IMR-90 (cell line): ENCODE results near the gene HOGA1.

Source experiments
- BHLHE40 ChIP-seq: fragments of 150-350 bp; IDR thresholded peaks from 2 replicates; pipeline ENCODE4 v1.6.1; 2016; ENCODE audit warnings: mild to moderate bottlenecking, low read depth, low read length
- CEBPB ChIP-seq: IDR thresholded peaks from 2 replicates; pipeline ENCODE4 v1.6.1; 2012; ENCODE audit warnings: low read depth, low read length, improper control_type of control experiment
- CHD1 ChIP-seq: IDR thresholded peaks from 2 replicates; pipeline ENCODE4 v1.6.1; 2012; ENCODE audit warnings: low read depth, low read length, improper control_type of control experiment
- ELK1 ChIP-seq: fragments of 150-350 bp; IDR thresholded peaks from 2 replicates; pipeline ENCODE4 v1.6.1; 2016; ENCODE audit warnings: low read depth, mild to moderate bottlenecking, low read length, moderate library complexity, borderline replicate concordance
- FOS ChIP-seq: fragments of 150-350 bp; IDR thresholded peaks from 2 replicates; pipeline ENCODE4 v1.6.1; 2016; ENCODE audit warnings: low read depth, low read length
- MAFK ChIP-seq: IDR thresholded peaks from 2 replicates; pipeline ENCODE4 v1.6.1; 2012; ENCODE audit warnings: low read depth, low read length, improper control_type of control experiment
- MAZ ChIP-seq: IDR thresholded peaks from 2 replicates; pipeline ENCODE4 v1.6.1; 2012; ENCODE audit warnings: low read depth, mild to moderate bottlenecking, low read length, improper control_type of control experiment, moderate library complexity, borderline replicate concordance
- MXI1 ChIP-seq: IDR thresholded peaks from 2 replicates; pipeline ENCODE4 v1.6.1; 2012; ENCODE audit warnings: low read depth, mild to moderate bottlenecking, low read length, moderate library complexity, borderline replicate concordance
- POLR2A ChIP-seq: IDR thresholded peaks from 2 replicates; pipeline ENCODE4 v1.6.1; 2012; ENCODE audit warnings: mild to moderate bottlenecking, low read depth, low read length
- RAD21 ChIP-seq: IDR thresholded peaks from 2 replicates; pipeline ENCODE4 v1.6.1; 2012; ENCODE audit warnings: low read length, improper control_type of control experiment
- RCOR1 ChIP-seq: IDR thresholded peaks from 2 replicates; pipeline ENCODE4 v1.6.1; 2012; ENCODE audit warnings: mild to moderate bottlenecking, low read length, improper control_type of control experiment; ENCODE audit not compliant: insufficient replicate concordance
- RFX5 ChIP-seq: IDR thresholded peaks from 2 replicates; pipeline ENCODE4 v1.8.0; 2012; ENCODE audit warnings: low read depth, mild to moderate bottlenecking, low read length, moderate library complexity
- USF2 ChIP-seq: fragments of 150-350 bp; IDR thresholded peaks from 2 replicates; pipeline ENCODE4 v1.6.1; 2017; ENCODE audit warnings: mild to moderate bottlenecking, antibody characterized with exemption, low read length, low read depth
- TF ChIP-seq, protein P1 (sequence below): conservative IDR thresholded peaks from 2 replicates; pipeline ENCODE4 v1.5.1; 2012; ENCODE audit warnings: mild to moderate bottlenecking, low read depth, low read length, improper control_type of control experiment

DNA sequence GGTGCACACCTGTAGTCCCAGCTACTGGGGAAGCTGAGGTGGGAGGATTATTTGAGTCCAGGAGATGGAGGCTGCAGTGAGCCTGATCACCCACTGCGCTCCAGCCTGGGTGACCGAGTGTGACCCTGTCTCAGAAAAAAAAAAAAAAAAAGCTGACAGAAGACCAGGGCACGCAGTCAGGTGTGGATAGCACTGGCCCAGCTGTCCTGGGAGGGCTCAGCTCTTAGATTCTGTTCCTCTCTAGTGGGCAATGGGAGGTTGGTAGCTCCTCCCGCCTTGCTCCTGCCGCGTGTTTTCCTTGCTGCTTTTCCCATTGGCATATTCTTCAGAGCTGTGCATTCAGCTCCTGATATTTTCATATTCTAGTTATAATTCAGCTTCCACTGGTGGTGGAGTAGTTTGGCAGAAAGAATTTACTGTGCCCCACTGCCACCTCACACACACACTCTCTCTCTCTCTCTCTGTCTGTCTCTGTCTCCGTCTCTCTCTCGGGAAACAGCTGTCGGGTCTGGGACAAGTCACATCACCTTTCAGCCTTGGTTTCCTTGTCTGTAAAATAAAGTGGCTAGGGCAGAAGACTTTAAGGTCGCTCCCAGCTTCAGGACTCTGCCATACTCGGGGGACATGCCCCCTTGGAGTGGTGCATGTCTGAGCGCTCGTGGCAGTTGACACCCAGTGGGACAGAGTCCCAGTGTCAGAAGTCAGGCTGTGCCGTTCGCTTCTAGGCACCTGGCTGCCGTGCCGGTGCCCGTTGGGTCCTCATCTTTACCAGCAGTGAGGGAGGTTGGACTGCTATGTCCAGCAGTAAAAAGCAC is 37.5 kb upstream of the HOGA1 start:
- TF ChIP-seq MAFK (no peak), FOS (no peak), RAD21 (no peak), POLR2A (no peak), MAZ (no peak), MXI1 (no peak), CEBPB (no peak), USF2 (no peak), RCOR1 (no peak), BHLHE40 (no peak), ELK1 (no peak), RFX5 (no peak), CHD1 (no peak)
- TF ChIP-seq, protein P1, sequence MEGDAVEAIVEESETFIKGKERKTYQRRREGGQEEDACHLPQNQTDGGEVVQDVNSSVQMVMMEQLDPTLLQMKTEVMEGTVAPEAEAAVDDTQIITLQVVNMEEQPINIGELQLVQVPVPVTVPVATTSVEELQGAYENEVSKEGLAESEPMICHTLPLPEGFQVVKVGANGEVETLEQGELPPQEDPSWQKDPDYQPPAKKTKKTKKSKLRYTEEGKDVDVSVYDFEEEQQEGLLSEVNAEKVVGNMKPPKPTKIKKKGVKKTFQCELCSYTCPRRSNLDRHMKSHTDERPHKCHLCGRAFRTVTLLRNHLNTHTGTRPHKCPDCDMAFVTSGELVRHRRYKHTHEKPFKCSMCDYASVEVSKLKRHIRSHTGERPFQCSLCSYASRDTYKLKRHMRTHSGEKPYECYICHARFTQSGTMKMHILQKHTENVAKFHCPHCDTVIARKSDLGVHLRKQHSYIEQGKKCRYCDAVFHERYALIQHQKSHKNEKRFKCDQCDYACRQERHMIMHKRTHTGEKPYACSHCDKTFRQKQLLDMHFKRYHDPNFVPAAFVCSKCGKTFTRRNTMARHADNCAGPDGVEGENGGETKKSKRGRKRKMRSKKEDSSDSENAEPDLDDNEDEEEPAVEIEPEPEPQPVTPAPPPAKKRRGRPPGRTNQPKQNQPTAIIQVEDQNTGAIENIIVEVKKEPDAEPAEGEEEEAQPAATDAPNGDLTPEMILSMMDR: no peak
